GM19324 (cell line): ENCODE data around the gene GPT2.
A peak's percentile ranks its signal among the peaks of the same experiment; 100 is the strongest.
"Not testable (repeated sequence)": the region's sequence is repeated elsewhere in the genome, so short reads cannot be mapped to it uniquely, and the experiment has no call there.

Experiments
- ATAC-seq: cut with Tn5 transposase; IDR thresholded peaks from one replicate; pipeline ENCODE4 v1.9.1; 2021; ENCODE audit warnings: mild to moderate bottlenecking, moderate library complexity; ENCODE audit not compliant: unreplicated experiment, low FRiP score

The GPT2 gene

GRCh38 chr16:46918400-46918799 is 34.2 kb downstream of the GPT2 start:
- no peak for ATAC-seq

GRCh38 chr16:46918905-46919792 is 35.0 kb downstream of the GPT2 start:
- ATAC-seq: peak; percentile 75

GRCh38 chr16:46920402-46921068 is 36.4 kb downstream of the GPT2 start:
- no peak for ATAC-seq

- ATAC-seq: no peak
These were observed 38.1 kb downstream of the GPT2 start for GRCh38 chr16:46922239-46922638.

- ATAC-seq: no peak
These were observed 39.5 kb downstream of the GPT2 start for GRCh38 chr16:46923513-46924295.

- ATAC-seq: no peak
These were observed 40.2 kb downstream of the GPT2 start for GRCh38 chr16:46924402-46924801.

GRCh38 chr16:46926470-46927225 is 42.5 kb downstream of the GPT2 start:
- ATAC-seq: no peak

- ATAC-seq: no peak
These were observed 43.1 kb downstream of the GPT2 start for GRCh38 chr16:46927273-46927672.

GRCh38 chr16:46928811-46929210 is 44.6 kb downstream of the GPT2 start:
- ATAC-seq: no peak

GRCh38 chr16:46929378-46930332 is 45.5 kb downstream of the GPT2 start:
- peak; percentile 56 for ATAC-seq

GRCh38 chr16:46930861-46931260 is 46.7 kb downstream of the GPT2 start:
- no peak for ATAC-seq

- no peak for ATAC-seq
These were observed 48.6 kb downstream of the GPT2 start for GRCh38 chr16:46932802-46933201.

- no peak for ATAC-seq
These were observed 53.4 kb downstream of the GPT2 start for GRCh38 chr16:46937536-46937935.

- ATAC-seq: not testable (repeated sequence)
These were observed 60.6 kb downstream of the GPT2 start for GRCh38 chr16:46944713-46945112.

- no peak for ATAC-seq
These were observed 63.9 kb downstream of the GPT2 start for GRCh38 chr16:46947900-46948547.

- ATAC-seq: no peak
These were observed 64.5 kb downstream of the GPT2 start for GRCh38 chr16:46948548-46949166.

- no peak for ATAC-seq
These were observed 65.2 kb downstream of the GPT2 start for GRCh38 chr16:46949241-46949892.

- ATAC-seq: no peak
These were observed 65.8 kb downstream of the GPT2 start for GRCh38 chr16:46950009-46950408.
